Mucosa of descending colon (tissue), 3 donors: ENCODE data around the gene PSME1. TPM values are rescaled to one million over a fixed set of nuclear protein-coding genes. Genes with fewer than 3 reads are reported as not detected.

Experiments used
- ATAC-seq: fragments of 200-7000 bp; cut with Tn5 transposase; one replicate; pipeline ENCODE4 v1.9.1; 2020; ENCODE audit warnings: mild to moderate bottlenecking, moderate library complexity
- DNase-seq, 3 donors: peaks; one replicate each; pipeline ENCODE4 v3.0.0-alpha.2; 2020
- H3K36me3 ChIP-seq: fragments of 200-600 bp; one replicate; pipeline ENCODE4 v1.8.0; 2021; ENCODE audit warnings: low read depth, mild to moderate bottlenecking
- H3K4me1 ChIP-seq: fragments of 200-600 bp; one replicate; pipeline ENCODE4 v1.8.0; 2021; ENCODE audit warnings: low read depth, mild to moderate bottlenecking
- H3K4me3 ChIP-seq: fragments of 200-600 bp; one replicate; pipeline ENCODE4 v1.8.0; 2021; ENCODE audit warnings: mild to moderate bottlenecking
- H3K9me3 ChIP-seq: fragments of 200-600 bp; one replicate; pipeline ENCODE4 v1.8.0; 2021; ENCODE audit warnings: mild to moderate bottlenecking
- CTCF ChIP-seq: fragments of 200-600 bp; IDR thresholded peaks from one replicate; pipeline ENCODE4 v1.8.0; 2022; ENCODE audit warnings: antibody characterized with exemption, mild to moderate bottlenecking
- intact Hi-C, 2 donors: fragments of 100-400 bp; cut with DNase I in 1 of 2; cut with micrococcal nuclease in 1 of 2; formaldehyde crosslinking; loops; one replicate each; pipeline versions ENCODE4 v1.11.0 to v1.11.1; 2022; cut with DNase I, micrococcal nuclease
- total RNA-seq, 3 donors: library from RNA; stranded (reverse); fragmentation: NEBNext Ultra II Directional in 2 of 3; extraction: Animal tissue kit (Norgen Biotek cat#: 25700) in 2 of 3; gene quantifications; one replicate each; pipeline versions ENCODE4 v1.2.1 to v1.2.4, GENCODE V29; 2021 to 2023
- donor health status: DM: no; HTN: no; CAD: no; lungs with moderate emphysema.
- donor health status: DM: no; HTN: no; CAD: no.
- donor health status: DM: no; HTN: yes; CAD: no.

PSME1 gene
- total RNA-seq, 3 donors from 2014 or later = 188 to 279 (median 203) TPM

- Histone ChIP-seq H3K9me3 (no peaks in the 10 kb centered on the region), H3K36me3 (no peaks in the 10 kb centered on the region), H3K4me3 (no peak overlapping the region), H3K4me1 (no peaks in the 10 kb centered on the region)
- intact Hi-C loops = no loop called here
- ATAC-seq = no peak
- no peak for DNase-seq
- TF ChIP-seq CTCF = no peak
These were observed 36.9 kb downstream of the PSME1 start for GRCh38 chr14:24172871-24173281.

- Histone ChIP-seq H3K4me1 (no peaks in the 10 kb centered on the region), H3K36me3 (no peaks in the 10 kb centered on the region), H3K4me3 (no peak overlapping the region), H3K9me3 (no peaks in the 10 kb centered on the region)
- no peak for TF ChIP-seq CTCF
- no peak for DNase-seq
- ATAC-seq = no peak
- intact Hi-C loops = no loop called here
These were observed 40.6 kb downstream of the PSME1 start for GRCh38 chr14:24176599-24176998.

- H3K36me3 ChIP-seq = no peaks in the 10 kb centered on the region
- H3K4me3 ChIP-seq = no peak overlapping the region
- no peaks in the 10 kb centered on the region for H3K4me1 ChIP-seq
- ATAC-seq (no peak), DNase-seq (no peak)
- intact Hi-C loops = no loop called here
- TF ChIP-seq CTCF = no peak
- no peaks in the 10 kb centered on the region for H3K9me3 ChIP-seq
These were observed 41.2 kb downstream of the PSME1 start for GRCh38 chr14:24177041-24177825.

GRCh38 chr14:24177891-24178290 is 41.9 kb downstream of the PSME1 start:
- Histone ChIP-seq H3K4me1 (no peaks in the 10 kb centered on the region), H3K36me3 (no peaks in the 10 kb centered on the region), H3K9me3 (no peaks in the 10 kb centered on the region), H3K4me3 (no peak overlapping the region)
- ATAC-seq (no peak), DNase-seq (no peak)
- intact Hi-C loops = no loop called here
- no peak for TF ChIP-seq CTCF

GRCh38 chr14:24178399-24179178 is 42.6 kb downstream of the PSME1 start:
- Histone ChIP-seq H3K36me3 (no peaks in the 10 kb centered on the region), H3K9me3 (no peaks in the 10 kb centered on the region), H3K4me3 (no peak overlapping the region), H3K4me1 (no peaks in the 10 kb centered on the region)
- no peak for TF ChIP-seq CTCF
- intact Hi-C loops = no loop called here
- DNase-seq = no peak
- no peak for ATAC-seq
